ENCODE results near the gene TRMT1. TPM values are rescaled to one million over a fixed set of nuclear protein-coding genes. Genes with fewer than 3 reads are reported as not detected.

The TRMT1 gene
- total and polyA plus RNA-seq, 2 donors (not counting 1 experiment from before 2014, with no cell fraction given), result 12.2 to 20.3 TPM

DNA sequence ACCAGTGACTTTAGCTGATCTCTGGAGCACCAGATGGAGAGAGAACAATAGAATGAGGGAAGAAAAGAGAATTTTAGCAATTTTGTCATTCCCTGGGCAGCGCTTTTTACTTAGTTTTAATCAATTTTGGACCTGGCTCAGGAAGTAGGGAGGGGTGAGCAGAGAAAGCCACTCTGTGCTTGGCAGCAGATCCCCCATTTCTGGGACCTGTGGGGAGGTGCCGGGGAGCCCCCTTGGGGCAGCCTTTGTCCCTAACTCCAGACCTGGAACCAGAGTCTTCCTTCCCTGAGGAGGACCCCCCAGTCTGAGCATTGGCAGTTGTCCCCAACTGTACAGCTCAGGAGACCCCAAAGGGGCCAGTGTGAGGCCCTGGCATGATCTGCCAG, 24.4 kb downstream of the TRMT1 start:
- no peak overlapping the region for H3K9ac ChIP-seq (ENCODE audit: insufficient read depth, low read length)
- H3K4me2 ChIP-seq (ENCODE audit: extremely low read depth, insufficient read depth, low read length), result no peak overlapping the region

DNA sequence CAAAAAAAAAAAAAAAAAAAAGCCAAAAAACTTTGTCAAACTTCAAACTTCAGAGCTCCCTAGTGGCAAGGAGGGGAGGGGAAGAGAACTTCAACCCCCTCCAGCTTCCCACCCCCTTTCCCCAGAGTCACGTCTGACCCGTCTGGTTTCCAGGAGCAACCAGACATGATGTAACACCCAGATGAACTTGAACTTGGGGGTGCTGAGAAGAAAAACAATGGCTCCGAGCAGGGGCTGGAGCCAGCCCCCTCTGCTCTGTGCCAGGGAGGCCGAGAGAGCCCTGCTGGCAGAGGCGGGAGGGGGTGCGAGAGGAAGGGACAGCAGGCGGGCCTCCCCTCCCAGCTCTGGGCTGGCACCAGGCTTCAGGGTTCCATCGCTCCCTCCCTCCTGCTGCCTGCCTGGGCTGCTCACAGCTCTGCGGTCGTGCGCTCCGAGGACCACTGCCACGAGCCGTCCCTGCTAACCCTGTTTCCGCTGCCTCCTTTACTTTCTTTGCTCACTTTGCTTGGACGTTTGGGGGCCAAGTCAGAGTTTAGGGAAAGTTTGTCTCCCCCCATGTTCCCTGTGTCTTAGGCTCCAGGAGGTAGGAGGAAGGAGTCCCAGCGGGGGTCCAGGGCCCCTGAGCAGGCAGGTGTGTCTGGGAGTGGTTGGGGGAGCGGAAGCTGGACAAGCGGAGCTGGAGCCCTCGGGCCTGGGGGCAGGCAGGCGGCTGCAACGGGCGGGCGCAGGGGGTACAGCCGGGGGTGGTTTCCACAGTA, 25.0 kb downstream of the TRMT1 start:
- DNase-seq (ENCODE audit: low read depth in 2 of 2), result peak; percentile 86 to 97
- Histone ChIP-seq H3K4me2 (ENCODE audit: extremely low read depth, insufficient read depth, low read length) (no peak overlapping the region), H3K9ac (ENCODE audit: insufficient read depth, low read length) (no peak overlapping the region), H3K4me3 (replicated peaks in 1 of 4; ENCODE audit: control extremely low read depth in 1 of 4, insufficient read depth in 1 of 4, low read depth in 3 of 4, low read length in 4 of 4) (no peak overlapping the region), H3K79me2 (ENCODE audit: control insufficient read depth, insufficient read depth, low read length) (no peaks in the 10 kb centered on the region), H3K4me1 (ENCODE audit: control insufficient read depth, extremely low read depth, insufficient read depth, low read length) (peaks cover 8% of the 10 kb centered on the region), H4K20me1 (ENCODE audit: control insufficient read depth, extremely low read depth, insufficient read depth, low read length) (no peaks in the 10 kb centered on the region), H3K9me3 (ENCODE audit: control insufficient read depth, insufficient read depth, low read depth, low read length) (no peaks in the 10 kb centered on the region), H3K36me3 (ENCODE audit: control insufficient read depth, insufficient read depth, low read length) (peaks cover 11% of the 10 kb centered on the region), H3K27ac (ENCODE audit: insufficient read depth, low read length) (no peak overlapping the region), H3K27me3 (ENCODE audit: control insufficient read depth, insufficient read depth, low read length) (no peaks in the 10 kb centered on the region), H2AFZ (ENCODE audit: low read length) (no peak overlapping the region)
- peak in 1 of 2 donors; percentile 6 for TF ChIP-seq CTCF (conservative IDR thresholded peaks at IDR 0.05 in 1 of 2, IDR thresholded peaks at IDR 0.05 in 1 of 2; ENCODE audit: low read depth in 1 of 2, low read length in 2 of 2)
- no peak for TF ChIP-seq EZH2 (IDR thresholded peaks at IDR 0.05; ENCODE audit: low read length, missing control alignments)

More for the DNA sequence above, 24.4 kb downstream of the TRMT1 start:
- no peak overlapping the region for H3K4me3 ChIP-seq (replicated peaks in 1 of 4; ENCODE audit: control extremely low read depth in 1 of 4, insufficient read depth in 1 of 4, low read depth in 3 of 4, low read length in 4 of 4)
- H3K36me3 ChIP-seq (ENCODE audit: control insufficient read depth, insufficient read depth, low read length), result peaks cover 7% of the 10 kb centered on the region
- peaks cover 8% of the 10 kb centered on the region for H3K4me1 ChIP-seq (ENCODE audit: control insufficient read depth, extremely low read depth, insufficient read depth, low read length)
- H3K9me3 ChIP-seq (ENCODE audit: control insufficient read depth, insufficient read depth, low read depth, low read length), result no peaks in the 10 kb centered on the region
- TF ChIP-seq EZH2 (IDR thresholded peaks at IDR 0.05; ENCODE audit: low read length, missing control alignments) (no peak), CTCF (conservative IDR thresholded peaks at IDR 0.05 in 1 of 2, IDR thresholded peaks at IDR 0.05 in 1 of 2; ENCODE audit: low read depth in 1 of 2, low read length in 2 of 2) (no peak)
- no peak overlapping the region for H2AFZ ChIP-seq (ENCODE audit: low read length)
- DNase-seq (ENCODE audit: low read depth in 2 of 2), result no peak
- no peaks in the 10 kb centered on the region for H3K79me2 ChIP-seq (ENCODE audit: control insufficient read depth, insufficient read depth, low read length)
- H3K27ac ChIP-seq (ENCODE audit: insufficient read depth, low read length), result no peak overlapping the region
- H3K27me3 ChIP-seq (ENCODE audit: control insufficient read depth, insufficient read depth, low read length), result no peaks in the 10 kb centered on the region
- no peaks in the 10 kb centered on the region for H4K20me1 ChIP-seq (ENCODE audit: control insufficient read depth, extremely low read depth, insufficient read depth, low read length)

- Histone ChIP-seq H3K9ac (ENCODE audit: insufficient read depth, low read length) (no peak overlapping the region), H3K9me3 (ENCODE audit: control insufficient read depth, insufficient read depth, low read depth, low read length) (no peaks in the 10 kb centered on the region), H3K79me2 (ENCODE audit: control insufficient read depth, insufficient read depth, low read length) (peaks cover 4% of the 10 kb centered on the region), H2AFZ (ENCODE audit: low read length) (no peak overlapping the region), H4K20me1 (ENCODE audit: control insufficient read depth, extremely low read depth, insufficient read depth, low read length) (no peaks in the 10 kb centered on the region), H3K27me3 (ENCODE audit: control insufficient read depth, insufficient read depth, low read length) (no peaks in the 10 kb centered on the region), H3K27ac (ENCODE audit: insufficient read depth, low read length) (no peak overlapping the region), H3K4me2 (ENCODE audit: extremely low read depth, insufficient read depth, low read length) (no peak overlapping the region), H3K4me3 (replicated peaks in 1 of 4; ENCODE audit: control extremely low read depth in 1 of 4, insufficient read depth in 1 of 4, low read depth in 3 of 4, low read length in 4 of 4) (no peak overlapping the region), H3K4me1 (ENCODE audit: control insufficient read depth, extremely low read depth, insufficient read depth, low read length) (peaks cover 8% of the 10 kb centered on the region), H3K36me3 (ENCODE audit: control insufficient read depth, insufficient read depth, low read length) (peaks cover 9% of the 10 kb centered on the region)
- TF ChIP-seq CTCF (conservative IDR thresholded peaks at IDR 0.05 in 1 of 2, IDR thresholded peaks at IDR 0.05 in 1 of 2; ENCODE audit: low read depth in 1 of 2, low read length in 2 of 2) (no peak), EZH2 (IDR thresholded peaks at IDR 0.05; ENCODE audit: low read length, missing control alignments) (no peak)
- no peak for DNase-seq (ENCODE audit: low read depth in 2 of 2)
Observed at GRCh38 chr19:13090511-13091231, 25.9 kb downstream of the TRMT1 start.

All from fibroblast of lung (primary cell).